Measurements from ENCODE around the gene DNAJA3. TPM values are rescaled to one million over a fixed set of nuclear protein-coding genes. Genes with fewer than 3 reads are reported as not detected.

Gene DNAJA3
- total and polyA plus RNA-seq, 10 of the 15 experiments (the other 5 are each of a cell fraction or from before 2014, with no cell fraction given), result 8.4 to 141 (median 60.8) TPM

- TF ChIP-seq SIX5 (IDR thresholded peaks at IDR 0.05; ENCODE audit: low read depth, low read length, severe bottlenecking), result no peak
- TF ChIP-seq USF2 (IDR thresholded peaks at IDR 0.05; ENCODE audit: borderline replicate concordance, low read depth, low read length), result peak; percentile 94
- no peak for TF ChIP-seq BCLAF1 (IDR thresholded peaks at IDR 0.05)
- peak; percentile 9; the same call in 1 of the 2 replicates for TF ChIP-seq YY1 (IDR thresholded peaks at IDR 0.05; ENCODE audit: low read depth, low read length)
- TF ChIP-seq RB1 (IDR thresholded peaks at IDR 0.05; ENCODE audit: borderline replicate concordance), result 0 out of 2 replicates have a peak, but pooled peaks have one; percentile 76
- peak; percentile 82 for TF ChIP-seq IRF3 (IDR thresholded peaks at IDR 0.05)
- no peak; the same call in 1 of the 2 replicates for TF ChIP-seq TBL1XR1 (IDR thresholded peaks at IDR 0.05; ENCODE audit: low read depth, low read length)
- 0 out of 2 replicates have a peak, but pooled peaks have one; percentile 42 for TF ChIP-seq NRF1 (conservative IDR thresholded peaks at IDR 0.05; ENCODE audit: low read depth, low read length)
Measured at GRCh38 chr16:4416200-4417032, 9.3 kb upstream of the DNAJA3 start, which contains the start of gene CORO7 (continued).

All from GM12878 (cell line).